MV-4-11 (cell line): Measurements from ENCODE around the gene CELF2.

Experiments used
- DNase-seq: peaks from one replicate; lab custom pipeline; 2025; lab: John Stamatoyannopoulos, UW

Gene CELF2

GRCh38 chr10:11275651-11276050 lies 258.0 kb downstream of the CELF2 start:
- DNase-seq = no peak

- DNase-seq = no peak
Observed at GRCh38 chr10:11276449-11276990, 258.8 kb downstream of the CELF2 start.

- DNase-seq = no peak
Observed at GRCh38 chr10:11279314-11279713, 261.6 kb downstream of the CELF2 start.

GRCh38 chr10:11280187-11280932 lies 262.7 kb downstream of the CELF2 start:
- DNase-seq = no peak

GRCh38 chr10:11282156-11282555 lies 264.5 kb downstream of the CELF2 start:
- DNase-seq = no peak

GRCh38 chr10:11282661-11283060 lies 265.0 kb downstream of the CELF2 start:
- no peak for DNase-seq

GRCh38 chr10:11284291-11285085 lies 266.8 kb downstream of the CELF2 start:
- no peak for DNase-seq

GRCh38 chr10:11285171-11285570 lies 267.5 kb downstream of the CELF2 start:
- DNase-seq = no peak

GRCh38 chr10:11286261-11286852 lies 268.7 kb downstream of the CELF2 start:
- DNase-seq = no peak

GRCh38 chr10:11288302-11288701 lies 270.6 kb downstream of the CELF2 start:
- no peak for DNase-seq

- no peak for DNase-seq
Observed at GRCh38 chr10:11290156-11290890, 272.7 kb downstream of the CELF2 start.

GRCh38 chr10:11292576-11293302 lies 275.1 kb downstream of the CELF2 start:
- no peak for DNase-seq

- DNase-seq = no peak
Observed at GRCh38 chr10:11293332-11293731, 275.7 kb downstream of the CELF2 start.

GRCh38 chr10:11294831-11295450 lies 277.3 kb downstream of the CELF2 start:
- no peak for DNase-seq

GRCh38 chr10:11295492-11295891 lies 277.8 kb downstream of the CELF2 start:
- DNase-seq = no peak

- no peak for DNase-seq
Observed at GRCh38 chr10:11297136-11297535, 279.5 kb downstream of the CELF2 start.

GRCh38 chr10:11298116-11298515 lies 280.4 kb downstream of the CELF2 start:
- no peak for DNase-seq

- DNase-seq = no peak
Observed at GRCh38 chr10:11299125-11299524, 281.5 kb downstream of the CELF2 start.

- DNase-seq = no peak
Observed at GRCh38 chr10:11300026-11300425, 282.4 kb downstream of the CELF2 start.

- DNase-seq = no peak
Observed at GRCh38 chr10:11300563-11300962, 282.9 kb downstream of the CELF2 start.

GRCh38 chr10:11301571-11302111 lies 284.0 kb downstream of the CELF2 start:
- no peak for DNase-seq
